Peyer's patch (tissue), 4 donors: Measurements from ENCODE around the gene CCL5.

Experiments used
- CTCF ChIP-seq, 6 experiments: fragments of 450-650 bp in 4 of 6; fragments of 200-600 bp in 2 of 6; sonication (generic) in 1 of 6; IDR thresholded peaks; one replicate each; pipeline ENCODE4 v1.5.1; 2017 to 2019; ENCODE audit warnings: antibody characterized with exemption in 6 of 6, mild to moderate bottlenecking in 3 of 6, moderate library complexity in 1 of 6
- POLR2A ChIP-seq, 2 donors: fragments of 450-650 bp; IDR thresholded peaks; one replicate each; pipeline ENCODE4 v1.5.1; 2017; ENCODE audit warnings: antibody characterized with exemption in 2 of 2, mild to moderate bottlenecking in 2 of 2, moderate library complexity in 2 of 2

- TF ChIP-seq POLR2A (IDR thresholded peaks at IDR 0.05) = no peak
- no peak for TF ChIP-seq CTCF (IDR thresholded peaks at IDR 0.05)
Observed at GRCh38 chr17:35825206-35825605, 55.0 kb downstream of the CCL5 start.
